Activated effector memory CD4-positive, alpha-beta T cell treated with Interleukin-2 at 50 U/mL for 16 hours (primary cell): ENCODE results near the gene OR10A3.

ENCODE experiments used
- DNase-seq: peaks from one replicate; pipeline ENCODE4 v3.0.0-alpha.2; 2020

OR10A3 gene

GRCh38 chr11:7890417-7891172 lies 50.9 kb downstream of the OR10A3 start:
- no peak for DNase-seq

- DNase-seq = no peak
Observed at GRCh38 chr11:7889985-7890384, 51.5 kb downstream of the OR10A3 start.
